T-helper 22 cell (primary cell): ENCODE measurements around the gene NOXO1.
A peak's percentile ranks its signal among the peaks of the same experiment; 100 is the strongest.
"Not testable (repeated sequence)": the region's sequence is repeated elsewhere in the genome, so short reads cannot be mapped to it uniquely, and the experiment has no call there.

ENCODE experiments used
- DNase-seq: peaks from one replicate; pipeline ENCODE4 v3.0.0-alpha.2; 2020; ENCODE audit warnings: low read depth

The NOXO1 gene

GRCh38 chr16:1981398-1981836 is at the start of gene NOXO1:
Gene NOXO1, minus strand, starts transcription at chr16:1981469. Its CDS starts 290 bp downstream, at chr16:1981179.
- DNase-seq, result no peak

- no peak for DNase-seq
Measured at GRCh38 chr16:2030036-2030435, 48.8 kb upstream of the NOXO1 start.

- DNase-seq, result no peak
Measured at GRCh38 chr16:2029350-2029749, 48.1 kb upstream of the NOXO1 start.

GRCh38 chr16:2028620-2029220 is 47.5 kb upstream of the NOXO1 start:
- DNase-seq, result no peak

GRCh38 chr16:2028146-2028545 is 46.9 kb upstream of the NOXO1 start:
- no peak for DNase-seq

- no peak for DNase-seq
Measured at GRCh38 chr16:2027024-2028010, 46.0 kb upstream of the NOXO1 start.

GRCh38 chr16:2026461-2027023 is 45.3 kb upstream of the NOXO1 start, which contains the start of gene NHERF2:
Gene NHERF2, plus strand, starts transcription at chr16:2026902. Its CDS starts 104 bp downstream, at chr16:2027006.
- DNase-seq, result no peak

- DNase-seq, result no peak
Measured at GRCh38 chr16:2025878-2026460, 44.7 kb upstream of the NOXO1 start.

GRCh38 chr16:2025251-2025650 is 44.0 kb upstream of the NOXO1 start:
- no peak for DNase-seq

- DNase-seq, result no peak
Measured at GRCh38 chr16:2024032-2024420, 42.8 kb upstream of the NOXO1 start.

- peak; percentile 84 for DNase-seq
Measured at GRCh38 chr16:2023092-2024031, 42.1 kb upstream of the NOXO1 start.

- no peak for DNase-seq
Measured at GRCh38 chr16:2022723-2023091, 41.4 kb upstream of the NOXO1 start.

- no peak for DNase-seq
Measured at GRCh38 chr16:2019921-2020831, 38.9 kb upstream of the NOXO1 start.

- DNase-seq, result no peak
Measured at GRCh38 chr16:2019518-2019920, 38.2 kb upstream of the NOXO1 start, which contains the start of gene NPW. Gene NPW, plus strand, starts transcription at chr16:2019785.

GRCh38 chr16:2016407-2016922 is 35.2 kb upstream of the NOXO1 start:
- DNase-seq, result no peak

- no peak for DNase-seq
Measured at GRCh38 chr16:2015947-2016208, 34.6 kb upstream of the NOXO1 start.

- DNase-seq, result no peak
Measured at GRCh38 chr16:2015117-2015946, 34.1 kb upstream of the NOXO1 start.

GRCh38 chr16:2013527-2013926 is 32.3 kb upstream of the NOXO1 start:
- DNase-seq, result no peak

GRCh38 chr16:2011726-2012125 is 30.5 kb upstream of the NOXO1 start:
- DNase-seq, result not testable (repeated sequence)
